ENCODE results near the gene SLCO4A1.

SLCO4A1 gene

DNA sequence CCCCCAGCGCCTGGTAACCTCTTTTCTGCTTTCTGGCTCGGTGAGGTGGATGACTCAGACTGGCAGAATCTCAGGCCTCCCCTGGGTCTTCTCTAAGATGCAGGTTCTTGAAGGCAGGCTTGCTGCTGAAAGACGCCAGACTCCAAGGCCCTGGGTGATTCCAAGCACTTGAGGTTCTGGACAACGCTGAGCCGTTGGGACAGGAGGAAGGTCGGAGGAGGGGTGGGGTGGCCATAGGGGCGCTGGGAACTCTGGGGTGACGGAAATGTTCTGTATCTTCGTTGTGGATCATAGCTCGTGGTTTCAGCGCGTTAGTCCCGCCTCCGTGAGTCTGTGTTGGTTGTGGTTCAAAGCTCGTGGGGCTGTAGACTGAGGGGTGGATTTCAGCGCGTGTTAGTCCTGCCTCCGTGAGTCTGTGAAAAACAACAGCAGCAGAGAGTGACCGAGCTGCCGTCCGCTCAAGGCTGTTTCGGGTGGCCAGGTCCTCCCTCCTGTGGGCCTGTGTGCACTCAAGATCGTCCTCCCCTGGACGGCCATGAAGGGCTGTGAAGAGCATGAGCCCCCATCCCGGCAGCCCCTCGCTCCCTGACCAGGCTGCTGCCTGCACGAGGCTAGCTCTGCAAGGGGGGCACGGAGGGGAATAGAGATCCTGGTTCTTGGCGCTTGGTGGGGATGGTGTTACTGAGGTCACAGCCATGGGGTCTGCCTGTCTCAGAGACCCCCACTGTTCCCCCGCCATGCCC lies 74.1 kb downstream of the SLCO4A1 start:
- Histone ChIP-seq H3K27ac (ENCODE audit: low read depth, low read length) (no peak overlapping the region), H3K4me3 (ENCODE audit: low read length) (no peak overlapping the region), H3F3A (ENCODE audit: control insufficient read depth, insufficient read depth) (no peaks in the 10 kb centered on the region), H3K36me3 (ENCODE audit: control insufficient read depth, low read length) (no peaks in the 10 kb centered on the region), H3K9me3 (ENCODE audit: control insufficient read depth, insufficient read depth, low read length) (no peaks in the 10 kb centered on the region), H3K9me2 (replicated peaks; ENCODE audit: control insufficient read depth, low read length) (no peaks in the 10 kb centered on the region), H3K79me2 (ENCODE audit: control insufficient read depth, low read length) (no peaks in the 10 kb centered on the region), H3K27me3 (ENCODE audit: control insufficient read depth, low read length) (peaks cover 2% of the 10 kb centered on the region; the same call in 1 of the 2 replicates), H3K4me1 (ENCODE audit: control insufficient read depth, low read length) (no peaks in the 10 kb centered on the region), H4K20me1 (ENCODE audit: control insufficient read depth, insufficient read depth, low read depth, low read length) (no peaks in the 10 kb centered on the region), H3K4me2 (ENCODE audit: low read length) (no peak overlapping the region)
- TF ChIP-seq, protein P1, sequence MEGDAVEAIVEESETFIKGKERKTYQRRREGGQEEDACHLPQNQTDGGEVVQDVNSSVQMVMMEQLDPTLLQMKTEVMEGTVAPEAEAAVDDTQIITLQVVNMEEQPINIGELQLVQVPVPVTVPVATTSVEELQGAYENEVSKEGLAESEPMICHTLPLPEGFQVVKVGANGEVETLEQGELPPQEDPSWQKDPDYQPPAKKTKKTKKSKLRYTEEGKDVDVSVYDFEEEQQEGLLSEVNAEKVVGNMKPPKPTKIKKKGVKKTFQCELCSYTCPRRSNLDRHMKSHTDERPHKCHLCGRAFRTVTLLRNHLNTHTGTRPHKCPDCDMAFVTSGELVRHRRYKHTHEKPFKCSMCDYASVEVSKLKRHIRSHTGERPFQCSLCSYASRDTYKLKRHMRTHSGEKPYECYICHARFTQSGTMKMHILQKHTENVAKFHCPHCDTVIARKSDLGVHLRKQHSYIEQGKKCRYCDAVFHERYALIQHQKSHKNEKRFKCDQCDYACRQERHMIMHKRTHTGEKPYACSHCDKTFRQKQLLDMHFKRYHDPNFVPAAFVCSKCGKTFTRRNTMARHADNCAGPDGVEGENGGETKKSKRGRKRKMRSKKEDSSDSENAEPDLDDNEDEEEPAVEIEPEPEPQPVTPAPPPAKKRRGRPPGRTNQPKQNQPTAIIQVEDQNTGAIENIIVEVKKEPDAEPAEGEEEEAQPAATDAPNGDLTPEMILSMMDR (IDR thresholded peaks at IDR 0.05; ENCODE audit: low read depth, low read length, poor library complexity, severe bottlenecking), result no peak
- no peak for TF ChIP-seq EZH2phosphoT487 (IDR thresholded peaks at IDR 0.05; ENCODE audit: borderline replicate concordance, low read length)

DNA sequence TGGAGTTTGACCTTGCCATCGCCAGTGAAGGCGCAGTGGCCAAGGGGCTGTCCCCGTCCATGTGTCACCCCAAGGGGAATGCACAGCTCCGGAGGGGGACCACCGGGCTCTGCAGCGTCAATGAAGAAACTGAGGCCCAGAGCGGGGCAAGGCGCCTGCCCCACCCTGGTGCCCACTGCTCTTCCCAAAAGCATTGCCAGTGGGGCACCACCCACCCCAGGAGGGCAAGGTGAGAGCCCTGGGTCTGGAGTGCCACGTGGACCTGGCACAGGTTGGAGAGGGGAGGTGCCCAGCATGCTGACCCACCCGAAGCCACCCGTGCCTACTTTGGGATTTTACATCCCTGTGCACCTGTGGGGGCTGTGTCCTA lies 74.6 kb downstream of the SLCO4A1 start:
- no peaks in the 10 kb centered on the region for H3K9me2 ChIP-seq (replicated peaks; ENCODE audit: control insufficient read depth, low read length)
- H4K20me1 ChIP-seq (ENCODE audit: control insufficient read depth, insufficient read depth, low read depth, low read length), result no peaks in the 10 kb centered on the region
- no peak overlapping the region for H3K27ac ChIP-seq (ENCODE audit: low read depth, low read length)
- no peaks in the 10 kb centered on the region for H3K9me3 ChIP-seq (ENCODE audit: control insufficient read depth, insufficient read depth, low read length)
- no peaks in the 10 kb centered on the region for H3K36me3 ChIP-seq (ENCODE audit: control insufficient read depth, low read length)
- no peaks in the 10 kb centered on the region for H3F3A ChIP-seq (ENCODE audit: control insufficient read depth, insufficient read depth)
- no peaks in the 10 kb centered on the region for H3K79me2 ChIP-seq (ENCODE audit: control insufficient read depth, low read length)
- no peak overlapping the region for H3K4me3 ChIP-seq (ENCODE audit: low read length)
- peaks cover 8% of the 10 kb centered on the region; the same call in 1 of the 2 replicates for H3K27me3 ChIP-seq (ENCODE audit: control insufficient read depth, low read length)
- TF ChIP-seq EZH2phosphoT487 (IDR thresholded peaks at IDR 0.05; ENCODE audit: borderline replicate concordance, low read length), result no peak
- TF ChIP-seq, protein P1 (IDR thresholded peaks at IDR 0.05; ENCODE audit: low read depth, low read length, poor library complexity, severe bottlenecking), result no peak
- H3K4me1 ChIP-seq (ENCODE audit: control insufficient read depth, low read length), result no peaks in the 10 kb centered on the region
- H3K4me2 ChIP-seq (ENCODE audit: low read length), result no peak overlapping the region

DNA sequence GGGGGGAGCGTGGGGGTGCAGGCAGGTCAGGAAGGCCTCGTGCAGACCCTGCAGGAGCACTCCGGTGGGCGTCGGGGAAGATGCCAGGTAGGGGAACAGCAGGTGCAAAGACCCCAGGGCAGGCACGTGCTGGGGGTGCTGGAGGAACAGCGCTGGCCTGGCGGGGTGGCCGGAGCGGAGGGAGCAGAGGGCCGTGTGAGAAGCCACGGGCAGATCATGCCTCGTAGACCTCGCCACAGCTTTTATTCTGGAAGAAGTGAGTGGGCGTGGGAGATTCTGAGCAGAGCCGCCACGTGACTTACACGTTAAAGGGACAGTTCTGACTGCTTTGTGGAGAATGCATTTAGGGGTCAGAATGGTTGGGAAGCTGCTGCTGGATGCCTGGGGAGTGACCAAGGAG lies 75.6 kb downstream of the SLCO4A1 start:
- no peak overlapping the region for H3K27ac ChIP-seq (ENCODE audit: low read depth, low read length)
- TF ChIP-seq, protein P1 (IDR thresholded peaks at IDR 0.05; ENCODE audit: low read depth, low read length, poor library complexity, severe bottlenecking), result no peak
- TF ChIP-seq EZH2phosphoT487 (IDR thresholded peaks at IDR 0.05; ENCODE audit: borderline replicate concordance, low read length), result no peak

More for the DNA sequence above, 75.6 kb downstream of the SLCO4A1 start:
- H4K20me1 ChIP-seq (ENCODE audit: control insufficient read depth, insufficient read depth, low read depth, low read length), result no peaks in the 10 kb centered on the region
- no peak overlapping the region for H3K4me2 ChIP-seq (ENCODE audit: low read length)
- H3K9me3 ChIP-seq (ENCODE audit: control insufficient read depth, insufficient read depth, low read length), result no peaks in the 10 kb centered on the region
- no peaks in the 10 kb centered on the region for H3K36me3 ChIP-seq (ENCODE audit: control insufficient read depth, low read length)
- no peak overlapping the region for H3K4me3 ChIP-seq (ENCODE audit: low read length)
- no peaks in the 10 kb centered on the region for H3K79me2 ChIP-seq (ENCODE audit: control insufficient read depth, low read length)
- H3F3A ChIP-seq (ENCODE audit: control insufficient read depth, insufficient read depth), result no peaks in the 10 kb centered on the region
- H3K4me1 ChIP-seq (ENCODE audit: control insufficient read depth, low read length), result no peaks in the 10 kb centered on the region
- H3K9me2 ChIP-seq (replicated peaks; ENCODE audit: control insufficient read depth, low read length), result no peaks in the 10 kb centered on the region
- peaks cover 14% of the 10 kb centered on the region; the same call in 1 of the 2 replicates for H3K27me3 ChIP-seq (ENCODE audit: control insufficient read depth, low read length)

Measured in DOHH2 (cell line).